DOHH2 (cell line): Measurements from ENCODE around the gene GMEB2.
"Not testable (repeated sequence)": the region's sequence is repeated elsewhere in the genome, so short reads cannot be mapped to it uniquely, and the experiment has no call there.

Experiments
- CTCF ChIP-seq: fragments of 200-600 bp; sonication (generic); IDR thresholded peaks from one replicate; pipeline ENCODE4 v1.5.1; 2014; ENCODE audit warnings: antibody characterized with exemption, mild to moderate bottlenecking, low read depth, low read length; ENCODE audit not compliant: poor library complexity, severe bottlenecking
- EZH2phosphoT487 ChIP-seq: fragments of 200-600 bp; sonication (generic); IDR thresholded peaks from 2 replicates; pipeline ENCODE4 v1.6.1; 2017; ENCODE audit warnings: borderline replicate concordance, mild to moderate bottlenecking, antibody characterized with exemption, low read length, moderate library complexity, mixed read lengths

DNA sequence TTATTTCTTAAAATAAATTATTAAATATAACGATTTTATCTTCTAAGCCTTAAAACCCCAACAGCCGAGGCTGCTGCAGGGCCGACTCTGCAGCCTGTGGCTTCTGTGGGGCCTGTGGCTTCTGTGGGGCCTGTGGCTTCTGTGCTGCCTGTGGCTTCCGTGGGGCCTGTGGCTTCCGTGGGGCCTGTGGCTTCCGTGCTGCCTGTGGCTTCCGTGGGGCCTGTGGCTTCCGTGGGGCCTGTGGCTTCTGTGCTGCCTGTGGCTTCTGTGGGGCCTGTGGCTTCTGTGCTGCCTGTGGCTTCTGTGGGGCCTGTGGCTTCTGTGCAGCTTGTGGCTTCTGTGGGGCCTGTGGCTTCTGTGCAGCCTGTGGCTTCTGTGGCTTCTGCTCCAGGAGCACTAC, 25.2 kb downstream of the GMEB2 start:
- TF ChIP-seq CTCF, EZH2phosphoT487: not testable (repeated sequence)
